Head of caudate nucleus (tissue), 42 donors: ENCODE data around the gene RASGRF1.

Source experiments
- DNase-seq, 42 donors: peaks; one replicate each; pipeline versions ENCODE4 v3.0.0 to v3.0.0-alpha.2; 2020 to 2021; ENCODE audit warnings: mixed read lengths in 7 of 42
- intact Hi-C: fragments of 100-400 bp; cut with DNase I; formaldehyde crosslinking; loops from one replicate; pipeline ENCODE4 v1.15.0; 2022

The RASGRF1 gene

DNA sequence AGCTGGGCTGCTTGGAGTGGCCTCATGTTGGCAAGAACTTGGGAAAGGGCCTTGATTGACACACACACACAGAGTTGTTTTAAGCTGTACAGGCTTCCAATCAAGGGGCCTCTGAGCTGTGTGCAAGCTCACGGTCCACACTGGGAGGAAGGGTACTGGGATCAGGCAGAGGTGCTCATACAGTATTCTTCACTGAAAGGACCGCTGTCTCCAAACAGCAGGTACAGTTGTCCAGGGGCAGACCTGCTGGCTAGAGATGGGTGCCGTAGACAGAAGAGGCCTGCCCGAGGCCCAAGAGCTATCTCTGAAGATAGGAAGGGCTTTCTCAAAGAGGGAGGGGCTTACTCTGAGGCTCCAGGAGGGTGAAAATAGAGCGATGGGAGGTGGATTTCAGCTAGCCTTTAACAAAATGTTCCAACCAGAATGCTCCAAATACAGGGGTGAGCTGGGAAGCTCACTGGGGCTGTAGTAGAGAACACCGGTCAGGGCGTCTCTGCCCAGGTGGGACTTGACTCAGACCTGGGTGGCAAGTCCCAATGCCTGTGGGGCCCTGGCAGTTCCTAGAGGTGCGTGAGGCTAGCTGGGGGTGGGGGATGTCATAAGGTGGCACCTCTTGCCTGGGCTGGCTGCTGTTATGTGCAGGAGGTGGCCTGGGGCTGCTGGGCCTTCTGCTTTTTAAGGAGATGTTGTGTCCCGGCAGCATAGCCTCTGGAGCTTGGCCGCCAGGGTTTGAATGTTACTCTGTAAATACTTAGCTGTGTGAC is 42.7 kb downstream of the RASGRF1 start:
- no peak for DNase-seq
- intact Hi-C loops = no loop called here

DNA sequence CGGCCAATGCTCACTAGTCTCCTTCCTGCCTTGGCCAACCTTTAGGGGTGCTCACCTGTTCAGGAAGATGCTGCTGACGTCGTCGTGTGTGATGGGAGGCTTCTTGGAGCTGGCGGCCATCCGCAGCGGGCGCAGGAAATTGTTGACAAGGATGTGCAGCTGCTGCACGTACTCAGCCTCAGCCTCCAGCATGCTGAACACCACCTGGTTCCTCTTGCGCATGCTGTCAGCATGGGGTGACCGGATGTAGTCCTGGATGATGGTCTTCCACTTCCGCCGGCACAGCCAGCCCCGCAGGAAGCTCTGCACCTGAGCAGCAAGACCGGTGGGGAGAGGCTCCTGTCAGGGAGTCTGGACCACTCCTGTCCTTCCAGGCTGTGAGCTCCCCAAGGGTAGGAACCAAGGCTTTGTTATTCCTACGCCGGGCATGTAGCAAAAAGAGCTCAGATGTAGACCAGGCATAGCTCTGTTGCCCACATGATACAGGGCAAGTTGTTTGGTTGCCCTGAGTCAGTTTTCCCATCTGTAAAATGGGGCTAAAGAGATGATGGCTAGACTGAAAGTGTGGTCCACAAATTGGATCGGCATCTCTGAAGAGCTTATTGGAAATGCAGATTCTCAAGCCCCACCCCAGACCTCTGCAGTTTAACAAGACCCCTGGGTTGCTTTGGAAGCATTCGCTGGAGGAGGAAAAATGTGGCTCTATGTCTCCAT is 43.7 kb downstream of the RASGRF1 start:
- intact Hi-C loops = no loop called here
- no peak for DNase-seq

DNA sequence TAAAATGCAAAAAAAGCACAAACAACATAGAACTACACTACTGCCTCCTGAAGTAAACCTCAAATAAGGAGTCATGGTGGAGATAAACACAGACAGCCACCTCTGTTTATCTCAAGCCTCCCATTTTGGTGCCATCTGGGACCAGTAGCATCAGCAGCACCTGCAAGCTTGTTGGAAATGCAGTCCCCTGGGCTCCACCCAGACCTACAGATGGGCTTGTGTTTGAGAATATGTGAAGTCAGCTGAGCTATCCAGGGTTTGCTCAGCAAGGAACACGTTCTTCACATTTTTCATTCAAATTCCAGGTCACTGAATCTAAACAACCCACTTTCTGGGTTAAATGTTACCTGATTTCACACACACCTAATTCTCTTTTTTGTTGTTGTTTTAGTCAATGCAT is 45.5 kb downstream of the RASGRF1 start:
- intact Hi-C loops = no loop called here
- no peak for DNase-seq

DNA sequence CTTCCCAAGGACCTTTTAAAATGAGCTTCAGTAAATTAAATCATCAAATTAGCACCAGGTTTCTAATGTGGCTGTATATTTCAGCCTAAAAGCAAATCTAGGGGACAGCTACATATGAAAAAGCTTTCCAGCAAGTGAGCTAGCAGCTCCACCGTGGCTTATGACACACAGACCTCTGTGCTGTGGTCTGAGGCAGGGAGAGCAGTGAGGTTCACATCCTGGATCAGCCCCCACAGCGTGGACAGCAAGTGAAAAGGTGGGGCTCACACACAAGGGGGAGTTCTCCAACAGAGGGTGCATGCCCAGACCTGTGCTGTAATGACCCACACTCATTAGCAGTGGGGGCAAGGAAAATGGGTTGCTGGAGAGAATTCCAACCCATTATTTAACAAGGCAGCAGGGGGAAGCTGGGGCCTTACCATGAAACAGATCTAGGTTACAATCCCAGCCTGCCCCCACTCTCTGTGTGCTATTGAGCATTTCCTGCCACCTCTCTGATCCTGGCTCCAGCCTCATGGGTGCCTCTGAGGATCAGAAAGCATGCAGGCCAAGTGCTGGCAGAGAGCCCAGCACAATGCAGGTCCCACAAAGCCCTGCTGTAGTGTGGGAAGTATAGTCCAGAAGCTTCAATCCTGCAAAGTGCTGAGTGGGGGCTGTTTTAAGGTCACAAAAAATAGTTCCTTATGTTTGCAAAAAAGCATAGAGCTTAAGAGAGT is 48.2 kb downstream of the RASGRF1 start:
- intact Hi-C loops = no loop called here
- DNase-seq = no peak

DNA sequence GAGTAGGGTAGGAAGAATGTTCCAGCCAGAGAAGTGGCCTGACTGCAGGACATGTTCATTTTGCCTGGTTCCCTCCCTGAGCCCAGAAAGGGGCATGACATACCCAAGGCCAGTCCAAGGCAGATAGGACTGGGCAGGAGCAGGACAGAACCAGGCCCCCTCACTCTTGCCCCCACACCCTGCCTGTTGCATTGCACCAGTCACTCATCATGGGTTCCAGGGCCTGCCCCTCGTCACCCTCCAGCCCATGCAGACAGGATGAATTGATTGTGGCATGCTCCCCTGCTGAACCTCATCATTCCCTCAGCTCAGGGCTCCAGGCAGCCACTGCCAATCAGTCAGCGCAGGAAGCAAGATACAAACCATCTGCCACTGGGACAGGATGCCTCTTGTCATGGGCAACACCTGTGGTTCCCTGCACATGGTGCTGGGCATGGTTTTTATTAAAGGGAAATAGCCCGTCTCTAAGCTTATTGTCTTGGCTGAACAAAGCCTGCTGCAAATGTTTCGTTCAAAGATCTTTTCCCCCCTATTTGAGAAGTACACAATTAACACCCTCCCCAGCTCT is 48.9 kb downstream of the RASGRF1 start:
- no peak for DNase-seq
- intact Hi-C loops = no loop called here

- DNase-seq = no peak
These were observed 52.7 kb downstream of the RASGRF1 start for GRCh38 chr15:79037848-79038247.

DNA sequence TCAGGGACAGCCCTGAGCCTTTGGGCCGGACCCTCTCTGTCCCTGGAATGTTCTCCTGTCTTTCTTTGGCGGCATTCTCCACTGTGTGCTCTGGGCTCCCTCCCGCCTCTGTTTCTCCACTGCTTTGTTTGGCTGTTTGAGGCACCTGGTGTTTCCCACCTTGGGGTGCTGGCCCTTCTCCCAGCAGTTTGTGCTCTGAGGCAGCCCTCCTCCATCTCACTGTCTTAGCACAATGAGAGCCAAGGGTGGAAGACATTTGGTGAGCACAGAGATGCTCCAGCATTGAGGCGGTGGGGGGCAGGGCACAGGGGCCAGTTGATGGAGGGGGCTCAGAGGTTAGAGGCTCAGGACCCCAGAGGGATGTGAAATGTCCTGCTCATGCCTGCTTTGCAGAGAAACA is 54.3 kb downstream of the RASGRF1 start:
- DNase-seq = no peak
- intact Hi-C loops = no loop called here

More at GRCh38 chr15:79037848-79038247, 52.7 kb downstream of the RASGRF1 start:
- intact Hi-C loops = no loop called here

DNA sequence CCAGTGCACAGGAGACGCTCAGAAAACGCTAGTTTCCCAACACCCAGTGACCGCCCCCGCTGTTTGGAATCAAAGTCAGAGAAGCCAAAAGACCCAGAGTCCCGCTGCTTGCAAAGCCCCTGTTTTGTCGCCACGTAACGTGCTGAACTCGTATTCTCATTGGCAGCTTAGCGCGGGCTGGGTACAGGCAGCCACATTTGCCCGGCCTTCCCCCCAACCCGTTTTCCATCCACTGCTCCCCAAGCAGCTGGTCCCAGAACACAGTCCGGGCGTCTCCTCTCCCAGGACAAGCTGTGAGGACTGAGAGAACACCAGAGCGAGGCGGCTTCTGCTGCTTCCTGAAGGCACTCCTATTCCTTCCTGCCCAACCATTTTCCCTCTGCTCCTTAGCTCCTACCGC is 54.8 kb downstream of the RASGRF1 start:
- no peak for DNase-seq

GRCh38 chr15:79035111-79035601 is 55.4 kb downstream of the RASGRF1 start:
- peak in 7 of 42 donors; percentile 12 to 52 (median 22) for DNase-seq
- intact Hi-C loops = no loop called here

More for the DNA sequence above, 54.8 kb downstream of the RASGRF1 start:
- intact Hi-C loops = no loop called here

DNA sequence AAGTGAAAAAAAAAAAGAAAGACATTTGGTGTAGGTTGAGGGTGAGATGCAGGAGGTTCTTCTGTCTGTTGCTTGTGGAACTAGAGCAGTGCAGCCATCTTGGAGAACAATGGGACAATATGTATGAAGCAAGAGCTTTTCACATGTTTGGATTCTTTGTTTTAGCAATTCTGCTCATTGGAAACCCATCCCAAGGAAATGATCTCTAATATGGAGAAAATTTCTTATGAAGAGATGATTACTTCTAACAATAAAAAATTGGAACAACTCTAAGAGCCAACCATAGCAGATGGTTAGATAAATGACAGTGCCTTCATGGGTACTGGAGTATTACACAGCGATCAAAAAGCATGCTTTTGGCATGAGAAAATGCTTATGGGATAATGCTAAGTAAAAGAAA is 56.3 kb downstream of the RASGRF1 start:
- DNase-seq = no peak
- intact Hi-C loops = no loop called here

- DNase-seq = peak in 1 of 42 donors; percentile 3
- intact Hi-C loops = no loop called here
These were observed 57.9 kb downstream of the RASGRF1 start for GRCh38 chr15:79032656-79033055.

- DNase-seq = no peak
- intact Hi-C loops = no loop called here
These were observed 58.8 kb downstream of the RASGRF1 start for GRCh38 chr15:79031821-79032220.

GRCh38 chr15:79031201-79031600 is 59.4 kb downstream of the RASGRF1 start:
- intact Hi-C loops = no loop called here
- no peak for DNase-seq

DNA sequence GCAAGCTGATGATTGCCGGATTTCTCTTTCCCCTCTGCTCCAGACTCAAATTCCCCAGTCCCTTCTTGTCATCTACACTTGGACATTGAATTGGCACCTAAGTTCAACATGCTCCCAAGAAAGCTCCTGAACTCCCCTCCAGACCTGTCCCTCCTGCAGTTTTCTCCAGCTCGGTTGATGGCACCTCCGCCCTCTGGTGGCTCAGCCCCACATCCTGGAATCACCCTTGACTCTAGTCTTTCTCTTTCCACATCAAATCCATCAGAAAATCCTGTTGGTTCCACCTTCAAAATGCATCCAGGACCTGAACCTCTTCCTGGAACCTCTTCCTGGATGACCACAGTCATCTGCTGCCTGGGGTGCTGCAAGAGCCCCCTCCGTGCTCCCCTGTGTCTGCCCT is 60.1 kb downstream of the RASGRF1 start:
- intact Hi-C loops = no loop called here
- no peak for DNase-seq

- peak in 37 of 42 donors; percentile 16 to 85 (median 63) for DNase-seq
- intact Hi-C loops = loop anchor here (1.0 kb wide), 1 partner anchor 156 kb away; no protein-coding TSS in a partner anchor
These were observed 62.1 kb downstream of the RASGRF1 start for GRCh38 chr15:79028411-79028964.

GRCh38 chr15:79027532-79028410 is 62.8 kb downstream of the RASGRF1 start:
- intact Hi-C loops = loop anchor here (1.0 kb wide), 1 partner anchor 157 kb away; no protein-coding TSS in a partner anchor
- no peak for DNase-seq

- DNase-seq = no peak
- intact Hi-C loops = no loop called here
These were observed 64.8 kb downstream of the RASGRF1 start for GRCh38 chr15:79025802-79026201.

DNA sequence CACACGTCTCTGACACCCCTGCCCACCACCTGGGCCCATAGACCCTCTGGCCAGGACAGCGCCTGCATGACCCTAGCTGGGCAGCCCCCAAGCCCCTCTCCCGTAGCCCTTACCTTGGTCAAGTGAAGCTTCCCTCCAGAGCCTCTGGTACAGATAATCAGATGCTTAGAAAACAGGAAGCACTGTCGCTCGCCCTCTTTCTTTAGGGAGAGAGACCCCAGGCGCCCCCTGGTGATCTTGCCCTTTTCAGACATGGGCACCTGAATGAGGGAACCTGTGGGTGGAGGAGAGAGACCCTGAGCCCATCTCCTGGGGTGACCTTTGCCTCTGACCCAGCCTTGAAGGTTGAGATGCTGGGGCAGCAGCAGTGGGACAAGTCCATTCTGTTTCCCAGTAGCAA is 65.4 kb downstream of the RASGRF1 start:
- peak in 6 of 42 donors; percentile 11 to 46 (median 22) for DNase-seq
- intact Hi-C loops = no loop called here
